CD4-positive, alpha-beta memory T cell (primary cell): ENCODE measurements around the gene LTA. TPM values are rescaled to one million over a fixed set of nuclear protein-coding genes. Genes with fewer than 3 reads are reported as not detected.

ENCODE experiments used
- CTCF ChIA-PET: fragments of 350-600 bp; sonication (Branson Sonifier 250); formaldehyde crosslinking; loops from one replicate; lab custom pipeline; 2021; ENCODE audit warnings: inconsistent platforms; ENCODE audit not compliant: partially characterized antibody; lab: Charles Lee
- POLR2A ChIA-PET: fragments of 350-600 bp; sonication (Branson Sonifier 250); formaldehyde crosslinking; loops from one replicate; lab custom pipeline; 2021; ENCODE audit not compliant: partially characterized antibody; lab: Charles Lee
- DNase-seq, 5 donors: peaks; one replicate each; pipeline versions ENCODE4 v3.0.0 to v3.0.0-alpha.2; 2020 to 2022; ENCODE audit warnings: mixed read lengths in 1 of 5
- H3K27ac ChIP-seq: one replicate; pipeline ENCODE4 v1.7.0; 2013; ENCODE audit warnings: low read depth, low read length
- H3K27me3 ChIP-seq: 2 replicates; pipeline ENCODE4 v1.7.0; 2013; ENCODE audit warnings: mild to moderate bottlenecking, low read length, moderate library complexity; ENCODE audit not compliant: insufficient read depth
- H3K36me3 ChIP-seq: 2 replicates; pipeline ENCODE4 v1.7.0; 2013; ENCODE audit warnings: mild to moderate bottlenecking, low read length, moderate library complexity; ENCODE audit not compliant: insufficient read depth
- H3K4me1 ChIP-seq: 2 replicates; pipeline ENCODE4 v1.7.0; 2013; ENCODE audit warnings: mild to moderate bottlenecking, low read length, moderate library complexity; ENCODE audit not compliant: insufficient read depth
- H3K4me3 ChIP-seq, 2 donors: one replicate each; pipeline ENCODE4 v1.7.0; 2013; ENCODE audit warnings: low read length in 2 of 2, mild to moderate bottlenecking in 1 of 2
- H3K9me3 ChIP-seq, 2 donors: one replicate each; pipeline ENCODE4 v1.7.0; 2013; ENCODE audit warnings: low read length in 2 of 2, control low read depth in 1 of 2; ENCODE audit not compliant: control insufficient read depth in 1 of 2
- H3K27ac Mint-ChIP-seq, 7 donors: one replicate each; pipeline ENCODE4 v1.8.0; 2020 to 2021; ENCODE audit warnings: mixed read lengths in 7 of 7, mild to moderate bottlenecking in 6 of 7, inconsistent platforms in 3 of 7, moderate library complexity in 3 of 7
- H3K27me3 Mint-ChIP-seq, 2 donors: one replicate each; pipeline ENCODE4 v1.8.0; 2020 to 2021; ENCODE audit warnings: mixed read lengths in 2 of 2
- H3K36me3 Mint-ChIP-seq, 2 donors: one replicate each; pipeline ENCODE4 v1.8.0; 2020 to 2021; ENCODE audit warnings: mixed read lengths in 2 of 2, inconsistent platforms in 1 of 2, mild to moderate bottlenecking in 1 of 2
- H3K4me1 Mint-ChIP-seq, 4 donors: one replicate each; pipeline ENCODE4 v1.8.0; 2020 to 2021; ENCODE audit warnings: mixed read lengths in 4 of 4, mild to moderate bottlenecking in 1 of 4
- H3K4me3 Mint-ChIP-seq, 8 donors: one replicate each; pipeline ENCODE4 v1.8.0; 2020 to 2021; ENCODE audit warnings: mixed read lengths in 8 of 8, mild to moderate bottlenecking in 7 of 8, moderate library complexity in 6 of 8, inconsistent platforms in 3 of 8
- H3K9me3 Mint-ChIP-seq, 8 donors: one replicate each; pipeline ENCODE4 v1.8.0; 2020 to 2021; ENCODE audit warnings: mixed read lengths in 8 of 8, mild to moderate bottlenecking in 5 of 8, inconsistent platforms in 3 of 8, moderate library complexity in 1 of 8
- intact Hi-C: fragments of 100-400 bp; cut with micrococcal nuclease; formaldehyde crosslinking; loops from one replicate; pipeline ENCODE4 v1.15.1; 2023
- polyA plus RNA-seq, 2 donors: library from polyadenylated mRNA; unstranded; fragments of 300-500 nt; fragmentation: Illumina TruSeq; gene quantifications; one replicate each; pipeline ENCODE4 v1.2.3, GENCODE V29; 2021
- total RNA-seq, 2 experiments: library from RNA; stranded (reverse); gene quantifications; one replicate each; pipeline ENCODE4 v1.2.3, GENCODE V29; 2021

The LTA gene
- total and polyA plus RNA-seq, 4 experiments from 2014 or later = 17.3 to 31.1 (median 22.6) TPM

DNA sequence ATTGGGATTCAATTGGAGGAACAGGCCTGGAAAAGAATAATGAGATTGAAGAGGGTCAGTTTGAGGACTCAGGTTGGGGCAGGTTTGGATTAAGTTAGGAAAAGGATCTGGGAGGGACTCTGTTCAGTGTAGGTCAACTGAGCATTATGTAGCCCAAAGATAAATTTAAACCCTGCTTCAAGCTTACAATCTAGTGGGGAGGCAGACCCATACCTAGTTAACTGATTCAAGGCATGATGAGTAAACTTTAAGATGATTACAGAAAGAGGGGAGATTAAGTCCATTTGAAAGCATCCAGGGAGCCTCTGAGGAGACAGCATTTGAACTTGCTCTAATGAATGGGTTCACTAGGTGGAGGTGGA is 11.4 kb upstream of the LTA start:
- peak overlapping the region in 7 of 8 donors; percentile 25 to 90 (median 85) for H3K4me3 Mint-ChIP-seq
- H3K27ac ChIP-seq = peak overlapping the region; percentile 58
- peaks cover 0 to 2% (median 0%) of the 10 kb centered on the region in 8 donors for H3K9me3 Mint-ChIP-seq
- H3K36me3 ChIP-seq = no peaks in the 10 kb centered on the region
- peak overlapping the region; percentile 72 to 99 (median 95) for H3K27ac Mint-ChIP-seq
- H3K4me1 ChIP-seq = peaks cover 92% of the 10 kb centered on the region
- peaks cover 54 to 92% (median 70%) of the 10 kb centered on the region in 4 donors for H3K4me1 Mint-ChIP-seq
- ChIA-PET CTCF (interaction anchor here (2.8 to 35.1 kb wide), 3 partner anchors 9 to 38 kb away, joined by 13 to 1152 read pairs (median 595); partner anchors contain the start of genes LST1, LTB, NCR3 and TNF), POLR2A (interaction anchor here (0.7 to 52.5 kb wide), 5 partner anchors 11 to 22 kb away, joined by 3 to 3597 read pairs (median 29); partner anchors contain the start of genes ATP6V1G2, DDX39B, LST1 and LTA)
- H3K36me3 Mint-ChIP-seq = peaks cover 28 to 30% of the 10 kb centered on the region in 2 donors
- no peak overlapping the region for H3K4me3 ChIP-seq
- H3K27me3 ChIP-seq = no peaks in the 10 kb centered on the region
- intact Hi-C loops = loop anchor here (1.0 kb wide), 1 partner anchor 12 kb away; the partner anchor contains the start of gene LTA
- no peaks in the 10 kb centered on the region for H3K9me3 ChIP-seq
- no peaks in the 10 kb centered on the region for H3K27me3 Mint-ChIP-seq
- no peak for DNase-seq

DNA sequence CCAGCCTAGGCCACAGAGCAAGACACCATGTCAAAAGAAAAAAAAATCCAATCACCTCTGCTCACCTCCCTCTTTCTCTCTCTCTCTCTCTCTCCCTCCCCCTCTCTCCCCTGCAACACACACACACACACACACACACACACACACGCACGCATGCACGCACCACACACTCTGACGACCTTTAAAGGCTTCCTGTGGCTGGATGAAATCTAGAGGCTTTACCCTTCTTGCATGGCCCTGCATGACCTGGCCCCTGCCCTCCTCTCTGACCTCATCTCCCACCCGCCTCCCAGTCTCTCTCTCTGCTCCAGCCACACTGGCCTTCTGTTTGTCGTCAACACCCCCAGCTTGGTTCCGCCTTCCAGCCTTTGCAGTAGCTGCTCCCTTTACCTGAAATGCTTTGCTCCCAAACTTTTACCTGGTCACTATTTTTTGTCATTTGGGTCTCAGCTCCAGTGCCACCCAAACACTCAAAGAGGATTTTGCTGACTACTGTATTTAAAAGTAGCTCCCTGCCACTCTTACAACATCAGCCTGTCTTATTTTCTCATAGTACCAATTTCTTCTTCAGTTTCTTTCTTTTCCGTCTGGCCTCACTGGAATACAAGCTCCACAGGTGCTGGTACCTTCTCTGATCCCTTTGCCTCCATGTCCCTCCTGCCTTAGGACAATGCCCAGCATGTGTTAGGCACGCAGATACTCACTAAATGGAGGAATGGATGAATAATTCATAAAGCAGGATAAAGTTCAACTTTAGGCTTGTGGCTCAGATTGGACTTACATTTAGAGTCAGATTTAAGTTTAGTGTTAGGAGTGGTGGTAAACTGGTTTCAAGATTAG is 4.3 kb upstream of the LTA start:
- no peaks in the 10 kb centered on the region for H3K9me3 ChIP-seq
- H3K4me1 ChIP-seq = peaks cover 90% of the 10 kb centered on the region
- POLR2A ChIA-PET = interaction anchor here (0.8 to 52.5 kb wide), 4 partner anchors 4 to 86 kb away, joined by 3 to 3597 read pairs (median 1800); partner anchors contain the start of genes ATP6V1G2, BAG6, DDX39B and LST1
- peak in 4 of 5 donors; percentile 37 to 56 (median 45) for DNase-seq
- H3K27ac ChIP-seq = peak overlapping the region; percentile 79
- peaks cover 20 to 26% of the 10 kb centered on the region in 2 donors for H3K36me3 Mint-ChIP-seq
- peak overlapping the region; percentile 95 to 99 (median 98) for H3K27ac Mint-ChIP-seq
- H3K36me3 ChIP-seq = no peaks in the 10 kb centered on the region
- H3K9me3 Mint-ChIP-seq = peaks cover 0 to 9% (median 0%) of the 10 kb centered on the region in 8 donors
- CTCF ChIA-PET = interaction anchor here (0.9 to 35.1 kb wide), 7 partner anchors 9 to 75 kb away, joined by 3 to 1152 read pairs (median 4); partner anchors contain the start of genes LTB and NCR3
- H3K4me3 Mint-ChIP-seq = peak overlapping the region; percentile 48 to 83 (median 72)
- H3K4me3 ChIP-seq = no peak overlapping the region
- no peaks in the 10 kb centered on the region for H3K27me3 Mint-ChIP-seq
- peaks cover 53 to 87% (median 68%) of the 10 kb centered on the region in 4 donors for H3K4me1 Mint-ChIP-seq
- intact Hi-C loops = loop anchor here (1.0 kb wide), 2 partner anchors 8 to 9 kb away; no protein-coding TSS in a partner anchor
- no peaks in the 10 kb centered on the region for H3K27me3 ChIP-seq

DNA sequence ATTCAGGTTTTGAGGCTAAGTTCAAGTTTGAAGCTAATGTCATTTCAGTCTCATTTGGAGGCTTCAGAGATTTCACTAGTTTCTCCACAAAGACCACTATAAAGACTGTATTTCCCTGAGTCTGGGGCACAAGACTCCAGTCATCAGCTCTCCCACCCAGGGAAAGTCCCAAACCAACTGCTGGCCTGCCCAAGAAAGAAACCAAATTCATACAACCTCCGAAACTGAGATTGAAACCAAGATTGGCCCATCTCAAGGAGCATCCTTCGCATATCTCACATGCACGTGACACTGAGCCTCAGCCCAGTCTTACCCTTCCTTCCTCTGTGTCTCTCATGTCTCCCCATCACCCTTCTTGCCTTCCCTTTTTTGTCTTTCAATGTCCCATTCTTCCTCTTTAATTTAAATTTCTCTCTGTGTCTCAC is 3.5 kb upstream of the LTA start:
- no peaks in the 10 kb centered on the region for H3K36me3 ChIP-seq
- intact Hi-C loops = loop anchor here (1.0 kb wide), 2 partner anchors 8 to 9 kb away; no protein-coding TSS in a partner anchor
- Mint-ChIP-seq H3K9me3 (peaks cover 0 to 9% (median 0%) of the 10 kb centered on the region in 8 donors), H3K27me3 (no peaks in the 10 kb centered on the region), H3K36me3 (peaks cover 16 to 27% of the 10 kb centered on the region in 2 donors), H3K4me1 (peaks cover 58 to 87% (median 72%) of the 10 kb centered on the region in 4 donors), H3K27ac (peak overlapping the region; percentile 95 to 99 (median 98)), H3K4me3 (peak overlapping the region; percentile 7 to 83 (median 72))
- POLR2A ChIA-PET = interaction anchor here (0.8 to 52.5 kb wide), 4 partner anchors 5 to 85 kb away, joined by 3 to 3597 read pairs (median 1800); partner anchors contain the start of genes ATP6V1G2, BAG6, DDX39B and LST1
- no peak overlapping the region for H3K4me3 ChIP-seq
- DNase-seq = peak; percentile 81 to 93 (median 83)
- H3K9me3 ChIP-seq = no peaks in the 10 kb centered on the region
- H3K27ac ChIP-seq = peak overlapping the region; percentile 79
- H3K4me1 ChIP-seq = peaks cover 90% of the 10 kb centered on the region
- CTCF ChIA-PET = interaction anchor here (1.1 to 35.1 kb wide), 7 partner anchors 9 to 75 kb away, joined by 3 to 1152 read pairs (median 10); partner anchors contain the start of genes LTB and NCR3
- H3K27me3 ChIP-seq = no peaks in the 10 kb centered on the region

DNA sequence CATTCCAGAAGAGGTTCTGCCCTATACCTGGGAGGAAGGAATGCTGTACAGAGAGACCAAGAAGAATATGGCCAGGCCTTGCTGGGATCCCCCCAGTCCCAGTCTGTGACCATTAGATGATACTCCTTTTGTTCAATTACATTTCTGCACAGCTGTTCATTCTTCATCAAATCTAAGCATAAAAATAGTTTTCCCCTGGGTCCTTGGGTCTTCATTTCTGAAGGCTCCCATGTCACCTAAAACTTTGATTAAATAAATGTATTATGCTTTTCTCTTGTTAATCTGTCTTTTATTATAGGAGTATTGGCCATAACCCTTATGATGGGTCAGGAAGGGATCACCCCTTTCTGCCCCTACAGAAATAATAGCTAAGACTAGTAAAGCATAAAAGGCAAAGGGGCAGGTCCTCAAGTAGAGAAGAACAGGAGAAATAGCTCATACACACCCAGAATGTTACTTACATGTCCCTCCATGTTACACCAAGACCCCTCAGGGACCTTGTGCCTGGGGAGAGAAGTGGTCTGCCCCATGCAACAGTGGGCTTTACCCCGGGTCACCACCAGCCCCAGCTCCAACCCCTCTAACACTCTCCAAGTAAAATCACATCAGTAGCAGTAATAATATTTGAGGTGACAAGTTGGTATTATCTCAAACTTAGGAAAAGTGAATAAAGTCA is 2.1 kb upstream of the LTA start:
- peak in 1 of 5 donors; percentile 1 for DNase-seq
- H3K4me1 ChIP-seq = peaks cover 95% of the 10 kb centered on the region
- H3K36me3 ChIP-seq = no peaks in the 10 kb centered on the region
- peak overlapping the region; percentile 79 for H3K27ac ChIP-seq
- H3K27ac Mint-ChIP-seq = peak overlapping the region; percentile 87 to 99 (median 97)
- H3K4me1 Mint-ChIP-seq = peaks cover 64 to 90% (median 78%) of the 10 kb centered on the region in 4 donors
- intact Hi-C loops = no loop called here
- no peaks in the 10 kb centered on the region for H3K9me3 ChIP-seq
- no peak overlapping the region for H3K4me3 ChIP-seq
- POLR2A ChIA-PET = interaction anchor here (1.7 to 52.5 kb wide), 3 partner anchors 7 to 82 kb away, joined by 6 to 3597 read pairs (median 3597); partner anchors contain the start of genes ATP6V1G2, BAG6, DDX39B and LST1
- H3K27me3 Mint-ChIP-seq = no peaks in the 10 kb centered on the region
- CTCF ChIA-PET = interaction anchor here (1.6 to 35.1 kb wide), 5 partner anchors 11 to 75 kb away, joined by 3 to 1152 read pairs (median 43); partner anchors contain the start of genes LTB and NCR3
- no peaks in the 10 kb centered on the region for H3K27me3 ChIP-seq
- H3K4me3 Mint-ChIP-seq = peak overlapping the region in 5 of 8 donors; percentile 1 to 67 (median 47)
- H3K36me3 Mint-ChIP-seq = peaks cover 6 to 26% of the 10 kb centered on the region in 2 donors
- peaks cover 0 to 9% (median 0%) of the 10 kb centered on the region in 8 donors for H3K9me3 Mint-ChIP-seq

DNA sequence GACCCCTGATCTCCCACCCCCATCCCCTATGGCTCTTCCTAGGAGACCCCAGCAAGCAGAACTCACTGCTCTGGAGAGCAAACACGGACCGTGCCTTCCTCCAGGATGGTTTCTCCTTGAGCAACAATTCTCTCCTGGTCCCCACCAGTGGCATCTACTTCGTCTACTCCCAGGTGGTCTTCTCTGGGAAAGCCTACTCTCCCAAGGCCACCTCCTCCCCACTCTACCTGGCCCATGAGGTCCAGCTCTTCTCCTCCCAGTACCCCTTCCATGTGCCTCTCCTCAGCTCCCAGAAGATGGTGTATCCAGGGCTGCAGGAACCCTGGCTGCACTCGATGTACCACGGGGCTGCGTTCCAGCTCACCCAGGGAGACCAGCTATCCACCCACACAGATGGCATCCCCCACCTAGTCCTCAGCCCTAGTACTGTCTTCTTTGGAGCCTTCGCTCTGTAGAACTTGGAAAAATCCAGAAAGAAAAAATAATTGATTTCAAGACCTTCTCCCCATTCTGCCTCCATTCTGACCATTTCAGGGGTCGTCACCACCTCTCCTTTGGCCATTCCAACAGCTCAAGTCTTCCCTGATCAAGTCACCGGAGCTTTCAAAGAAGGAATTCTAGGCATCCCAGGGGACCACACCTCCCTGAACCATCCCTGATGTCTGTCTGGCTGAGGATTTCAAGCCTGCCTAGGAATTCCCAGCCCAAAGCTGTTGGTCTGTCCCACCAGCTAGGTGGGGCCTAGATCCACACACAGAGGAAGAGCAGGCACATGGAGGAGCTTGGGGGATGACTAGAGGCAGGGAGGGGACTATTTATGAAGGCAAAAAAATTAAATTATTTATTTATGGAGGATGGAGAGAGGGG is 1.4 kb downstream of the LTA start:
- Histone ChIP-seq H3K4me1 (peaks cover 82% of the 10 kb centered on the region), H3K4me3 (peak overlapping the region in 1 of 2 donors; percentile 62), H3K27ac (peak overlapping the region; percentile 83), H3K27me3 (no peaks in the 10 kb centered on the region), H3K36me3 (peaks cover 12% of the 10 kb centered on the region), H3K9me3 (no peaks in the 10 kb centered on the region)
- no peak for DNase-seq
- intact Hi-C loops = no loop called here
- CTCF ChIA-PET = interaction anchor here (1.0 to 19.7 kb wide), 6 partner anchors 9 to 257 kb away, joined by 4 to 962 read pairs (median 10); partner anchors contain the start of genes ATP6V1G2, DDX39B, LST1 and LTB
- Mint-ChIP-seq H3K4me1 (peaks cover 60 to 97% (median 75%) of the 10 kb centered on the region in 4 donors), H3K4me3 (peak overlapping the region; percentile 57 to 100 (median 98)), H3K27ac (peak overlapping the region; percentile 96 to 100 (median 99)), H3K27me3 (no peaks in the 10 kb centered on the region), H3K9me3 (peaks cover 0 to 4% (median 0%) of the 10 kb centered on the region in 8 donors), H3K36me3 (peaks cover 23 to 41% of the 10 kb centered on the region in 2 donors)
- POLR2A ChIA-PET = interaction anchor here (1.5 to 52.5 kb wide), 3 partner anchors 9 to 29 kb away, joined by 4 to 3597 read pairs (median 3597); partner anchors contain the start of genes ATP6V1G2, DDX39B, LST1 and LTA
